Measurements from ENCODE around the gene KLHDC7A.
"Not testable (repeated sequence)": the region's sequence is repeated elsewhere in the genome, so short reads cannot be mapped to it uniquely, and the experiment has no call there.

KLHDC7A gene

DNA sequence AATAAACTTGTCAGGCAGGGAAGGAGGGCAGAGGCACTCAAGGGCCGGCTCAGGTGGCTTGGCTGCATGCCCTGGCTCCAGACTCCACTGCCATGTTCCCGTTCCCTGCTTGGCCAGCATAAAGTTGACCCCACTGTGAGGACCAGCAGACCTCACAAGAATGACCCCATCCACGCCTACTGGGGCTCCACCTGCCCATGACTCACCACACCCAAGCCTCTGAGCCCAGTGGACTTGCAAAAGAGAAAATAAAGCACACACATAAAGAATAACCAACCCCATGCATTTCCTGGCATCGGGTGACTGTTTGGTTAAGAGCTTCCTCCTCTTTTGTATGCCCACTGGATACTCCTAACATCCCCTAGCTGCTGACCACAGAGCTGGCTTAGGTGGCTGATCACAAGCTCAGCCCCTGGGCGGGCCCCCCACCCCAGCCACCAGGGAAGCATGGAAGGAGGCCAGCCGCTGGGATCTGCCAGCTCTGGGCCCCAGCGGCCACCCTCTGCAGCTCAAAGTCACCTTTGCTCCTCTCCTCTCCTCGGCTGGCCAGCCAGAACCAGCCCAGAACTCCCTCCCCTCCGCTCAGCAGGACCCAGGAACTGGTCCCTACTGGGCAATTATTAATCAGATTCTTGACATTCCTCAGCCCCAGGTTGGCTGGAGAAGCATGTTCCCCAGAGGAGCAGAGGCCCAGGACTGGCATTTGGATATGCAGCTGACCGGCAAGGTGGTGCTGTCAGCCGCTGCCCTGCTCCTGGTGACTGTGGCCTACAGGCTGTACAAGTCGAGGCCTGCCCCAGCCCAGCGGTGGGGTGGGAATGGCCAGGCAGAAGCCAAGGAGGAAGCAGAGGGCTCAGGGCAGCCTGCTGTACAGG is at the start of gene KLHDC7A:
Gene KLHDC7A (plus strand): TSS at position 616 of the 875 bp plus-strand sequence. CDS start 52 bp downstream, at position 668.
- DNase-seq, result peak; percentile 8

DNA sequence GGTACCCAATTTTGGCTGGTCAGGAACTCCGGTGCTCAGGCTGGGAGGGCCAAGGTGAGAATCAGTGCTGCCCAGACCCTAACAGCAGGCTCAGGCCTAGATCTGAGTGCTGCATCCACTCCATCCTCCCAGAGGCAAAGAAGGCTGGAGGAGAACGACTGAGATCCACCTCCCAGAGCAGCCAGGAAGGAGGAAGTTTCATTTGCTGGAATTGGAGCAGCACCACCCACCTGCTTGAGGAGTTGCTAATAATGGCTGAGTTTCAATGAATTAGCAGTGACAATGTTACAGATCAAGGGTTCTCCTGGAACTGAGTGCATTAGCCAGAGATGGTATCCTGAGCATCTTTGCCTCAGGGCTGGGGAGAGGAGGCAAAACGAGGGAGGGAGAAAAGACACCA is 46.7 kb upstream of the KLHDC7A start:
- no peak for DNase-seq

DNA sequence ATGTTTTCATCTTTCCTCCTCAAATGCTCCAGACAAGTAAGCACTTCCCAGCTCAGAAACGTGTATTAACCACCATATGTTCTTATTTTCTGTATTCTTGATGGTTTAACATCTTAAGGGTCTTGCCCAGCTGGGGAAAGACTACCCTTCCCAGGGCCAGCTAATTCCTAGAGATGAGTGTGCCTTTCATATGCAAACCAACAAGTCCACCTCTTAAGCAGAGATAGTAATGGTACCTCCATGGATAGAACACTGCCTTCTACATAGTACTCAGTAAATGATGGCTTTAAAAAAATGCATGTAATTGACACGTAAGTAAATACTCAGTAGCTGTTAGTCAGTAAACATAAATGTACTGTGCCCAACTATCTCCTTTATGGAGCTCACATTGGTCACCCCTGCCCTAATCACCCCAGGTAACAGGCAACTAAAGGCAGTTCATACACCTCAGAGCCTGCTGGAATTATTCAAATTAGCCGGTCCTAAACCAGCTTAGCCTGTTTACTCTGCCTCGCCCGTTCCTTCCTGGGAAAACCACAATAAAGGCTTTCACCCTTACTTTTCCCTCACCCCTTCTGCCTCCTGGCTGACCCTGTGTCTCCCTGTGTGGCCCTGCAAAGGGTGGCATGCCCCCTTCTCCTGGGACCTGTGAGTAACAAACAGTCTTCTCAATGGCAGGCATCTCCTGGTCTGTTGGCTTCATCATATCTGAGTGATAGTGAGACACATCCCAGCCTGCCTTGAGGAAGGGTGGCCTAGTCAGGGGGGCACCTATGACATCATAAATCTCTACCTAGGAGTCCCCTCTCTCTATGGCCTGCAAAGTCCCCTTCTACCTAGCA is 40.1 kb upstream of the KLHDC7A start:
- no peak for DNase-seq

DNA sequence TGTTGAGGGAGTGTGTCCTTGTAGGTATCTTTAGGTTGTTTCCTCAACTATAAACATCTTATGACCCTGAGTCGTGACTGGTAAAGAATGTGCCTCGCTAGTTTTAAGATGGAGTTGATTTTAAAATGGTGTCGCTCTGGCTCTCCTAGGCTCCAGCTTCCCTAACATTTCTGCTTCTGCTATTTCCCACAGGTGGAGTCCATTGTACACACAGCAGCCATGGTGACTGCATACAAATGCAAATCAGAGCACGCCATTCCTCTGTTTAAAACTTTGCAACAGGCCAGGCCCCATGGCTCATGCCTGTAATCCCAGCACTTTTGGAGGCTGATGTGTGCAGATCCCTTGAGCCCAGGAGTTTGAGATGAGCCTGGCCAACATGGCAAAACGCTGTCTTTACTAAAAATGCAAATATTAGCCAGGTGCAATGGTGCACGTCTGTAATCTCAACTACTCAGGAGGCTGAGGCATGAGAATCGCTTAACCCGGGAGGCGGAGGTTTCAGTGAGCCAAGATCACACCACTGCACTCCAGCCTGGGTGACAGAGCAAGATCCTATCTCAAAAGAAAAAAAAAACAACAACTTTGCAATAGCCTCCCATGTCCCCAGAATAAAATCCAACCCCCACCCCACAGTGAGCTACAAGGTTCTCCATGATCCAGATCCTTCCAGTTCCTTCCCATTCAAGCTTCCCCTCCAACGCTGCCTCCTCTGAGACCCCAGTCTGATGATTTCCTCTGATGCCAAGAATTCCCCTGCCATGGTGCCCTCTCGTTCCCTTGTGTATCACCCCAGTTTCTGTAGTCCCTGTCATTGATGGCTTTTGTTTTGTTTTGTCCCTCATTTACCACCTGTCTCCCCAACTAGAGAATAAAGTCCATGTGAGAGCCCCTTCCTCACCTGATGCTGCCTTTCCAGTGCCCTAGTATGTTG is 36.9 kb upstream of the KLHDC7A start:
- DNase-seq, result no peak

DNA sequence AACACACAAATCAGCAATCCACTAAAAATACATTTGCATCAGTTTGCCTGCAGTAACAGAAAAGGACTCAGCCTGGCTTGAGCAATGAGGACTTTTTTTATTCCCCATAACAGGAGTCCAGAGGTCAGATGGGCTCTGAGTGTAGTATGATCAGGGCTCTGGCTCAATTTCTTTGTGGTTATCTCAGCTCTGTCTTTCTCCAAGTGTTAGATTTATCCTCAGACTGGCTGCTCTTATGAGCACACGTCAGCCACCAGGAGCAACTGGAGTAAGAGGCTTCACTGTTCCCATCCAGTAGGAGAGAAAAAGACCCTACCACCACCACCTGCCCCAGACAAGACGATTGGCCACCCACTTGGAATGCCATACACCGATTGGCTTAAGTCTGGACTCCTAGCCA is 36.2 kb upstream of the KLHDC7A start:
- DNase-seq, result no peak

DNA sequence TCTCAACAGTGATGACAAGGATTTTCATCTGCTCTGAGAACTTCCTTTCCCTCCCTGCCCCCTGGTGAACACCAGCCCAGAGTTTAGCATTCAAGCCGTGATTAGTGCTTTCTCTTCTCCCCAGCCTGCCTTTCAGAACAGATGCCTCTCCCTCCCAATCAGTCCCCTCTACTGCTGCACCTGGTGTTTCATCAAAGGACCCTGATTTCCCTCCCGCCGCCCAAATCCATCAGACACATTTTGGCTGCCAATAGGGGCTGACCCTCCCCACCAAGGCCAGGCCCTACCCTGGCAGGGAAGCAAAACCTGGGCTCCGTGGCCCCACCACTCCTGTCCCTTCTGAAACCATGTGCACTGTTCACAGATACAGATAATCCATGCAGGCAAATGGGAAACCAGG is 34.0 kb upstream of the KLHDC7A start:
- no peak for DNase-seq

DNA sequence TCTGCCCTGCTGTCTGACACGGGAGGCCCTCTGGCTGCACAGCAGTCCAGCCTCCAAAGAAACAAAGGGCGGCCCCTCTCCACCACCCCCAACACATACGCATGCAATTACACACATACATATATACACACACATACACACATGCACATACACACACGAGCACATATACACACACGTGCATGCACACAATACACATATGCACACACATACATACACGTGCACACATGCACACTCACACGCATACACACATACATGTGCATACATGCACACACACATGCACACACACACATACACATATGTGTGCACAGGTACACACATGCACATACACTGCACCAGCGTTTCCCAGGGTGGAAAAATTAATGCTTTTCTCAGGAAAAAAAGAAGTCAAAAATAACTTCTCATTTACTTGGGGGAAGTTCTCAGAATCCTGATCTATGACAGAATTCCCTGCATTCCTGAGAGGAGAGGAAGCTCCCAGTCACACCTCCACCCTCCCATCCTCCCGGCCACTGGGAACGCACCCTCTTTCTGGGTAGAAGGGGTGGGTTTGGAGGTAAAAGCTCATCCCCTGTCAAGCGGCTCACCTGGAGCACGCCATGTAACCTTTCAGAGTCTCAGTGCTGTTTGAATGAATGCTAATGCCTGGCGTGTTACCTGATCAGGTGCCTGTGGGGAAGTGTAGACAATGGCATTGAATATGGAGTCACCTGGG is 33.1 kb upstream of the KLHDC7A start:
- no peak for DNase-seq

DNA sequence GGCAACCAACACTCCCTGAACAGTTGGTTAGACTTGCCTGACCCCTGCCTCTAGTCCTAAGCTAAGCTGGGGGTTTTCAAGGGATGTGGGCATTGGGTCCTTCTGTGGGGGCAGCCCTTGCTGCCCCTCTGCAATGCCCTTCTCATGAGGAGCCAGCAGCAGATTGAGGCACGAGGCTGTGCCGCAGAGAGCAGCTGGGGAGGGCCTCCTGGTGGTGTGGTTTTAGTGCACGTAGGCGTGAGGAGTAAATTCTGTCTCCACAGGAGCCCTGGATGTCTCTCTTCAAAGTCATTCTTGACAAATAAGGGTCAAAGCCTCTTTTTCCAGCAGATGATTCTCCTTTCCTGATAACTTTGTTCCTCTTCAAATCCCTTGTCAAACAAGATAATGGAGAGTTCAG is 31.8 kb upstream of the KLHDC7A start:
- no peak for DNase-seq

DNA sequence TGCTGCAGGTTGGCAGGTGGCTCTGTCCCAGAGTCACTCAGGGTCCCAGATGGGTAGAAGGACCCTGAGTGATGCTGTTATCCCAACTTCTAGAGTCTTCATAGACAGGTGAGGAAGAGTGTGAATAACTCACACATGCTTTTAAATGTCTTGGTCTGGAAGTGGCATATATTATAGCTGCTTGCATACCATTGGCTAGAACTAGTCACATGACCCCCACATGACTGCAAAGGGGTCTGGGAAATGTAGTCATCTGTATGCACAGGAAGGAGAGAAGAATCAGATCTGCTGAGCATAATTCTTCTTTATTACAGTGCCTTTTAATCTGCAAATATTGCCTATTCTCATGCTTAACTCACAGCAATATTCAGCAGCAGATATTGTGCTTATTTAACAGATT is 28.2 kb upstream of the KLHDC7A start:
- DNase-seq, result peak; percentile 14

DNA sequence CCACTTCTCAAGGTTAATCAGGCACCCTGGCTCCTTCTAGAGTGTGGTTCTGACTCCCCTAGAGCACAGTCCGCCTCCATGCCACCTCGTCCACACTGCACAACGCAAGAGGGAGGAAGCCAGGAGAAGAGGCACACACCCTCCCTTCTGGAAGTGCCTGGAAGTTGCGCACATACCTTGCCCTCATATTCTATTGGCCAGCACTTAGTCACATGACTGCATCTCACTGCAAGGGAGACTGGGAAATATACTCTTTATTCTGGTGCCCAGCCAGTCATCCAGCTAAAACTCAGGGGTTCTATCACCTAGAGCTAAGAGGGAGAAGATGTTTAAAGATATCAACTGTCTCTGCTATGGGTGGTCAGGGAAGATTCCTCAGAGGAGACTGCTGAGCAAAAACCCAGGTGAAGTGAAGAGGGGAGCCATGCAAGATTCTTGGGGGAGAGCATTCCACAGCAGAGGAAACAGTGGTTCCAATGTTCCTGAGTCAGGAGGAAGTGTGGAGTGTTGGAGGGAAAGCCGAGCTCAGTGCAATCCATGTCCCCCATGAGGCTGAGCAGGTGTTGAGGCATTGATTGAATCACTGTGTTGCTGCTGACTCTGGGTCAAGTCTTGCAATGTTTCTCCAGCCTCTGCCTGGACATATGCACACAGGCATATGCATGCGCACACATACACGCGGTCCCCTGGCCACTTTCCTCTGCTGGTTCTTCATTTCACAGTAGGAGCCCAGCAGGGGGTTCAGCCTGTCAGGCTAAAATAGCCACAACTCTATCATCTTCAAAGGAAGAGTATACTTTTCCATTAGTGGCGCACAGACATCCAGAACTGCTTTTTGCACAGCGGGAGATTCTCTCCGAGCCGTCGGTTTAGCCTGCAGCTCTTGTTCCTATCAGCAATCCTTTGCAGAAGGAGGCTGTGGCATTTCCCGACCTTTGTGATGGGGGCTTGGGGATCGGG is 22.3 kb upstream of the KLHDC7A start:
- DNase-seq, result no peak

DNA sequence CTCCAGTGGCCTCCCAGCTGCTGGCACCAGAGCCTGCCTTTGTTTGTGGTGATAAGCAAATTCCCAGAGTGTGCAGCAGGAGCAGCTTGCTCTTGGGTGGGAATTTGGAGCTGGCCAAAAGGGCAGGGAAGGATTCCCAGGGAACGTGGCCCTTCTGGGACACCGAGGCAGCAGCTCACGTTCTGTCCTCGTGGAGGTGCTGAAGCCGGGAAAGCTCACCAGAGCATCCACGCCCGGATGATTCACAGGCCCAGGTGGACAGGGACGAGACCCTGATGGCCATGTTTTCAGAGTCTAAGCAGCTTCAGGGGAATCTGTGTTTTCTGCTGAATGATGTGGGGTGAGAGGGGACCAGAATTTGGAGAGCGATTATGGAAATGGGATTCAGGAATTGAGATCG is 19.1 kb upstream of the KLHDC7A start:
- no peak for DNase-seq

DNA sequence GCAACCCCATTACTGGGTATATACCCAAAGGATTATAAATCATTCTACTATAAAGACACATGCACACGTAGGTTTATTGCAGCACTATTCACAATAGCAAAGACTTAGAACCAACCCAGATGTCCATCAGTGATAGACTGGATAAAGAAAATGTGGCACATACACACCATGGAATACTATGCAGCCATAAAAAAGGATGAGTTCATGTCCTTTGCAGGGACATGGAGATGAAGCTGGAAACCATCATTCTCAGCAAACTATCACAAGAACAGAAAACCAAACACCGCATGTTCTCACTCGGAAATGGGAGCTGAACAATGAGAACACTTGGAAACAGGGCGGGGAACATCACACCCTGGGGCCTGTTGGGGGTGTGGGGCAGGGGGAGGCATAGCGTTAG is 18.2 kb upstream of the KLHDC7A start:
- not testable (repeated sequence) for DNase-seq

DNA sequence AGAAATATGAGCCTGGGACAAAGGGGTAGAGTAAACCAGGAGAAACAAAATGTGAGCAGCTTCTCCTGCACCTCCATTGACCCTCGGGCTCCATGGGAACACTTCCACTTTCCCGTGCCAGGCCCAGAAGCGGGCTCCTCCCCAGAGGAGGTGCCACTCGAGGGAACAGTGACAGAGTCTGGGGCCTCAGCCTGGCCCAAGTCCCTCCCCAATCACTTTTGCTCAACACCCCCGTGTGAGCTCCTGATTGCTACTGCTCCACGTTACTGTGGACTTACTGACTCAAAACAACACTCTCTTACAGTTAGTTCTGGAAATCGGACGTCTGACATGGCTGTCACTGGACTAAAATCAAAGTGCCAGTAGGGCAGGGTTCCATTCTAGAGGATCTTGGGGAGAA is 17.7 kb upstream of the KLHDC7A start:
- DNase-seq, result no peak

DNA sequence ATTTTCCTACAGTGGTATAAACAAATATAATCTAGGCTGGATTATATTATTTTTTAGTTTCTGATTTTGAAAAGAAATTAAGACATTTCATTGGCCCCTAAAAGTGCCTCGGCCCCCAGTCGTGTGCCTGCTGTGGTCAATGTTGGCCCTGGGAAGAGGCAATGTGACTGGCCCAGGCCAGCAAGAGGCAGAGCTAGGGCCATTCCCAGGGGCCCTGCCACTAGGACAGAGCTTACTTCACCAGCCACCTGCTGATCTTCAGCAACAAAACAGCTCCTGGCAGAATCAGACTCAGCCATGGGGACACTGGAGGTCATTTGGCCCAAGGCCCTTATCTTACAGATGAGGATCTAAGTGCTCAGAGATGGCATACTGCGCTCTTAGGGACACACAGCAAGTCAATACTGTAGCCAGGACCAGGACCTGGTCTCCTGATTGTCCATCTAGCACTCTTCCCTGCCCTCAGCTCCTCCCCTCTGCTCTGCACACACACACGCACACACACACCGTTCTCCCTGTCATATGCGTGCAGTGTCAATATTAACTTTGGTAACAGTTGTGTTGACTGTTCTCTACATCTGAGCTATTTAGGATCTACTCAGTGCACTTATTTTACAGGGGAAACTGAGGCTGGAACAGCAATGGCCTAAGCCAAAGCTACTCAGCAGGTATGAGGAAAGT is 16.6 kb upstream of the KLHDC7A start:
- DNase-seq, result no peak

DNA sequence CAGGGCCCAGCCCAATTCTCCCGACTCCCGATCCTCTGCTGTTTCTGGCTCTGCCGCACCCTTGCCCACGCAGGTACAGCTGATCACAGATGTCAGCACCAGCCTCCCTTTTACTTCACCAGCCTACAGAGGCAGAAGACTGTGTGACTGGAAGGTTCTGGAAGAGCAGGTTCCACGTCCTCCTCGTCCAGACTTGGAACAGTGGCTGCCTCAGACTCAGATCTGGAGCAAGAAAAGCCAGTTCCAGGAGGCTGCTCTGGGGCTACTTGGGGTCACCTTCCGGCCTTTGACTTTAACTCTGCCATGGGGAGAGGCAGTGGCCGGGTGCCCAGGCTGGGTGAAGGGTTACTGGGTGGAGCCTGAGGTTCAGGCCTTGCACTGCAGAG is 16.1 kb upstream of the KLHDC7A start:
- DNase-seq, result no peak

DNA sequence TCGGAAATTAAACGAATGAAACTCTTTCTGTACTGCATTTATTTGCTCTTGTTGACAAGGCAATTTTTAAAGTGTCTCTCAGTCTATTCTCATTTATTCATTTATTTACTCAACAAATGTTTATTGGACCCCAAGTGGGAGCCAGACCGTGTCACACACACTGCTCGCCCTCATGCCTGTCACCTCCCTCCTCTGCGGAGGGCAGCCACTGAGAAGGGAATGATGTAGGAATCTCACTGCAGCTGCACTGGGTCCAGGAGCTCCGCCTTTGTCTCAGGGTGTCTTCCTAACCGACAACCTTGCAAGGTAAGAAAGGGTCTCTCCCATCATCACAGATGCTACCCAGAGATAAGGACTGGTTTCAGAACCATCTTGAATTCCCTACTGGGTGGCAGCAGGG is 14.1 kb upstream of the KLHDC7A start:
- DNase-seq, result no peak

DNA sequence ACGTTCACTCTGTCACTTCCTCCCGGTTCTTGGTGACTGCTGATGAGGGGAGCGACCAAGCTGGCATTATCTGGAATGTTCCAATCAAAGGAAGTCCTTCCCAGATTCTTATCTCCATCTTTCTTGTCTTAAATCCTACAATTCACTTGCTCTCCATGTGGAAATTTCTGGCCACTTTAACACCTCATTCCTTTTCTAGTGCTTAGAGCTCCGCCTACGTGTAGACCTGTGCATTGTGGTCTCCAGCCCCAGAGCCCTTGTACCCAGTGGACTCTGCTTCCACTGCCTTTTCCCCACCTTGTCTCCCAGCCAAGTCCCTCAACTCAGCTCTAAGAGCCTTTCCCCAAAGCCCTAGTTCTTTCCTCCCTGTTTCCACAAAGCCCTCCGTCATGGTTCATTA is 12.2 kb upstream of the KLHDC7A start:
- DNase-seq, result no peak

DNA sequence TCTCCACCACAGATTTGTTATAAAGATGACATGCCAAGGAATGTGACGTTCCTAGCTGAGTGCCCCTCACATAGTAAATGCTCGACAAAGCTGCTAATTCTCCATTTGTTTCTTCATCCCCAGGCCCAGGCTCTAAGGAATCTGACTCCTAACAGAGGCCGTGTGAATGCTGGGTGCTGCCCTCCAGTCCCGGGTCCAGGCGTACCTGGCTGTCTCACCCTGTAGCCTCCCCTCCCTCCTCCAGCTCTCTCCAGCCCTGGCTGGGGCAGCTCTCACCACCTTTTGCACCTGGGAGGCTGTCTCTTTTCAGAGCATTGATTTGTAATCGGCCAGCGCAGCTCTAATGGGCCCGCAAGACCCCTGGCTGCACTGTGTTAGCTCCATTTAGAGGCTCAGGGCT is 11.2 kb upstream of the KLHDC7A start:
- DNase-seq, result no peak

DNA sequence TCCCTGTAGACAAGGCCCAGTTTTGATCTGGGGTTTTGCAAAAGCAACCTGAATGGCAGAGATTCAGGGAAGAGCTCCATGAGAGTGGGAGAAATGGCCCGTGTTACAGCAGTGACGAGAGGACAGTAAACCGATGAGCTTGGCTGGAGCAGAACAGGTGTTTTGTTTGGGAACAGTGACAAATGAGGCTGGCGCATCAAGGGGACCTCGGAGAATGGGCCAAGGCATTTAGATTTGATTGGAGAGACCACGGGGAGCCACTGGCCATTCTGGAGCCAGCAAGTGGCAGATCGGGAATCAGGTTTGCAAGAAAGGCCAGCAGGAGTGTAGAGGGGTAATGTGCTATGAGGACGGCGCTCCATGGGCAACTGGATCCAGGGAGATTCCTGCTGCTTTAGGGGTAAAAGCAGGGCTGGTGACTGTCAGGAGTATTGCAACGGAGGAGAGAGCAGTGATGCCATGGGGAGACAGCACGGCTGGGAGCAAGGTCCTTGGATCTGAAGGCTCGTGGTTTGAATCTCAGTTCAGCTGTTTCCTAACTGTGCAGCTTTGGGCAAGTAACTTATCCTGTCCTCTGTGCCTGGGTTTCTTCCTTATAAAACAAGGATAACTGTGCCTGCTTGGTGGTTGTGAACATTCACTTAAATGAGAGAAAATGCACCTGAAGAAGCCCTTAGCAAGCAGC is 9.9 kb upstream of the KLHDC7A start:
- DNase-seq, result no peak
